Erythroblast (primary cell): ENCODE results near the gene FANCD2OS.

Experiments
- GATA1 ChIP-seq: IDR thresholded peaks from 2 replicates; pipeline ENCODE4 v1.6.1; 2011; ENCODE audit warnings: low read depth, mild to moderate bottlenecking, control low read depth, low read length, moderate library complexity
- POLR2A ChIP-seq: IDR thresholded peaks from 2 replicates; pipeline ENCODE4 v1.6.1; 2011; ENCODE audit warnings: mild to moderate bottlenecking, low read length

GRCh38 chr3:10119376-10119775, 11.3 kb upstream of the FANCD2OS start:
- TF ChIP-seq POLR2A (no peak), GATA1 (no peak)
